ENCODE measurements around the gene GPATCH2.
"Not testable (repeated sequence)": the region's sequence is repeated elsewhere in the genome, so short reads cannot be mapped to it uniquely, and the experiment has no call there.

GPATCH2 gene

GRCh38 chr1:217388522-217389065 is 242.3 kb downstream of the GPATCH2 start:
- no peak for DNase-seq
- intact Hi-C loops (cut with DNase I; ENCODE audit: low total_unique reads): no loop called here
- Histone ChIP-seq H3K36me3 (no peaks in the 10 kb centered on the region), H3K4me1 (no peaks in the 10 kb centered on the region), H3K27me3 (no peaks in the 10 kb centered on the region), H3K27ac (no peak overlapping the region), H3K4me3 (no peak overlapping the region), H3K9me3 (no peaks in the 10 kb centered on the region)
- TF ChIP-seq, protein P1, sequence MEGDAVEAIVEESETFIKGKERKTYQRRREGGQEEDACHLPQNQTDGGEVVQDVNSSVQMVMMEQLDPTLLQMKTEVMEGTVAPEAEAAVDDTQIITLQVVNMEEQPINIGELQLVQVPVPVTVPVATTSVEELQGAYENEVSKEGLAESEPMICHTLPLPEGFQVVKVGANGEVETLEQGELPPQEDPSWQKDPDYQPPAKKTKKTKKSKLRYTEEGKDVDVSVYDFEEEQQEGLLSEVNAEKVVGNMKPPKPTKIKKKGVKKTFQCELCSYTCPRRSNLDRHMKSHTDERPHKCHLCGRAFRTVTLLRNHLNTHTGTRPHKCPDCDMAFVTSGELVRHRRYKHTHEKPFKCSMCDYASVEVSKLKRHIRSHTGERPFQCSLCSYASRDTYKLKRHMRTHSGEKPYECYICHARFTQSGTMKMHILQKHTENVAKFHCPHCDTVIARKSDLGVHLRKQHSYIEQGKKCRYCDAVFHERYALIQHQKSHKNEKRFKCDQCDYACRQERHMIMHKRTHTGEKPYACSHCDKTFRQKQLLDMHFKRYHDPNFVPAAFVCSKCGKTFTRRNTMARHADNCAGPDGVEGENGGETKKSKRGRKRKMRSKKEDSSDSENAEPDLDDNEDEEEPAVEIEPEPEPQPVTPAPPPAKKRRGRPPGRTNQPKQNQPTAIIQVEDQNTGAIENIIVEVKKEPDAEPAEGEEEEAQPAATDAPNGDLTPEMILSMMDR (IDR thresholded peaks at IDR 0.05): no peak

DNA sequence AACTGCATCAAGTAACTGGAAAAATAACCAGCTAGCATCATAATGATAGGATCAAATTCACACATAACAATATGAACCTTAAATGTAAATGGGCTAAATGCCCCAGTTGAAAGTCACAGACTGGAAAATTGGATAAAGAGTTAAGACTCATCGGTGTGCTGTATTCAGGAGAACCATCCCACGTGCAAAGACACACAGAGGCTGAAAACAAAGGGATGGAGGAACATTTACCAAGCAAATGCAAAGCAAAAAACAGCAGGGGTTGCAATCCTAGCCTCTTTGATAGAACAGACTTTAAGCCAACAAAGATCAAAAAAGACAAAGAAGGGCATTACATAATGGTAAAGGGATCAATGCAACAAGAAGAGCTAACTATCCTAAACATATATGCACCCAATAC is 249.1 kb downstream of the GPATCH2 start:
- H3K4me1 ChIP-seq; intact Hi-C loops (cut with DNase I; ENCODE audit: low total_unique reads); H3K4me3 ChIP-seq; H3K27me3 ChIP-seq; DNase-seq; H3K27ac ChIP-seq; H3K36me3 ChIP-seq: not testable (repeated sequence)
- peaks cover 0 to 19% (median 0%) of the 10 kb centered on the region in 3 donors for H3K9me3 ChIP-seq

DNA sequence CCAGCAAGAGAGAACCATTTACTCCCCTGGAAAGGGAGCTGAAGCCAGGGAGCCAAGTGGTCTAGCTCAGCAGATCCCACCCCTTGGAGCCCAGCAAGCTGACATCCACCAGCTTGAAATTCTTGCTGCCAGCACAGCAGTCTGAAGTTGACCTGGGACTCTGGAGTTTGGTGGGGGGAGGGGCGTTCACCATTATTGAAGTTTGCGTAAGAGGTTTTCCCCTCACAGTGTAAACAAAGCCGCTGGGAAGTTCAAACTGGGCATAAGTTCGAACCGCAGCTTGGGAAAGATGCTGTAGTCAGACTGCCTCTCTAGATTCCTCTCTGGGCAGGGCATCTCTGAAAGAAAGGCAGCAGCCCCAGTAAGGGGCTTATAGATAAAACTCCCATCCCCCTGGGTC is 251.1 kb downstream of the GPATCH2 start:
- DNase-seq; H3K4me3 ChIP-seq; H3K4me1 ChIP-seq; H3K27me3 ChIP-seq; H3K27ac ChIP-seq; H3K36me3 ChIP-seq; intact Hi-C loops (cut with DNase I; ENCODE audit: low total_unique reads): not testable (repeated sequence)
- peaks cover 0 to 19% (median 0%) of the 10 kb centered on the region in 3 donors for H3K9me3 ChIP-seq

GRCh38 chr1:217379336-217379735 is 251.6 kb downstream of the GPATCH2 start:
- H3K4me1 ChIP-seq: no peaks in the 10 kb centered on the region
- H3K9me3 ChIP-seq: peaks cover 0 to 19% (median 0%) of the 10 kb centered on the region in 3 donors
- no peak for DNase-seq
- H3K27me3 ChIP-seq: no peaks in the 10 kb centered on the region
- H3K27ac ChIP-seq: no peak overlapping the region
- H3K4me3 ChIP-seq: no peak overlapping the region
- H3K36me3 ChIP-seq: no peaks in the 10 kb centered on the region
- TF ChIP-seq, protein P1 (IDR thresholded peaks at IDR 0.05): no peak
- intact Hi-C loops (cut with DNase I; ENCODE audit: low total_unique reads): no loop called here
